CD8-positive, alpha-beta memory T cell (primary cell): ENCODE measurements around the gene SAMSN1. TPM values are rescaled to one million over a fixed set of nuclear protein-coding genes. Genes with fewer than 3 reads are reported as not detected.
A peak's percentile ranks its signal among the peaks of the same experiment; 100 is the strongest.

ENCODE experiments used
- CTCF ChIA-PET: fragments of 350-600 bp; sonication (Branson Sonifier 250); formaldehyde crosslinking; loops from one replicate; lab custom pipeline; 2021; ENCODE audit warnings: antibody characterized with exemption; lab: Charles Lee
- POLR2A ChIA-PET: fragments of 350-600 bp; sonication (Branson Sonifier 250); formaldehyde crosslinking; loops from one replicate; lab custom pipeline; 2021; ENCODE audit warnings: antibody characterized with exemption; lab: Charles Lee
- DNase-seq, 5 donors: peaks; one replicate each; pipeline versions ENCODE4 v3.0.0 to v3.0.0-alpha.2; 2020 to 2022; ENCODE audit warnings: mixed read lengths in 1 of 5
- H3K27ac ChIP-seq: one replicate; pipeline ENCODE4 v1.7.0; 2013; ENCODE audit warnings: low read depth, mild to moderate bottlenecking, low read length, moderate library complexity
- H3K27me3 ChIP-seq: 2 replicates; pipeline ENCODE4 v1.7.0; 2013; ENCODE audit warnings: low read length, mild to moderate bottlenecking; ENCODE audit not compliant: insufficient read depth, poor library complexity, severe bottlenecking
- H3K36me3 ChIP-seq: 2 replicates; pipeline ENCODE4 v1.7.0; 2013; ENCODE audit warnings: mild to moderate bottlenecking, low read length, moderate library complexity; ENCODE audit not compliant: insufficient read depth
- H3K4me1 ChIP-seq: 2 replicates; pipeline ENCODE4 v1.7.0; 2013; ENCODE audit warnings: mild to moderate bottlenecking, low read length, moderate library complexity; ENCODE audit not compliant: insufficient read depth
- H3K4me3 ChIP-seq: 2 replicates; pipeline ENCODE4 v1.7.0; 2013; ENCODE audit warnings: mild to moderate bottlenecking, low read length
- H3K9me3 ChIP-seq: 2 replicates; pipeline ENCODE4 v1.7.0; 2013; ENCODE audit warnings: mild to moderate bottlenecking, low read length
- H3K27ac Mint-ChIP-seq, 8 donors: one replicate each; pipeline ENCODE4 v1.8.0; 2020 to 2021; ENCODE audit warnings: mixed read lengths in 8 of 8, mild to moderate bottlenecking in 6 of 8, inconsistent platforms in 3 of 8, moderate library complexity in 3 of 8
- H3K27me3 Mint-ChIP-seq, 2 donors: one replicate each; pipeline ENCODE4 v1.8.0; 2020 to 2021; ENCODE audit warnings: mixed read lengths in 2 of 2, mild to moderate bottlenecking in 1 of 2, moderate library complexity in 1 of 2
- H3K36me3 Mint-ChIP-seq, 3 donors: one replicate each; pipeline ENCODE4 v1.8.0; 2020 to 2021; ENCODE audit warnings: mixed read lengths in 3 of 3, inconsistent platforms in 1 of 3, mild to moderate bottlenecking in 1 of 3
- H3K4me1 Mint-ChIP-seq, 3 donors: one replicate each; pipeline ENCODE4 v1.8.0; 2020 to 2021; ENCODE audit warnings: mixed read lengths in 3 of 3, inconsistent platforms in 1 of 3, mild to moderate bottlenecking in 1 of 3
- H3K4me3 Mint-ChIP-seq, 7 donors: one replicate each; pipeline ENCODE4 v1.8.0; 2020 to 2021; ENCODE audit warnings: mixed read lengths in 7 of 7, mild to moderate bottlenecking in 6 of 7, moderate library complexity in 4 of 7, inconsistent platforms in 2 of 7
- H3K9me3 Mint-ChIP-seq, 5 donors: one replicate each; pipeline ENCODE4 v1.8.0; 2020 to 2022; ENCODE audit warnings: mixed read lengths in 5 of 5, mild to moderate bottlenecking in 3 of 5, moderate library complexity in 2 of 5, inconsistent platforms in 1 of 5
- polyA plus RNA-seq: library from polyadenylated mRNA; unstranded; fragments of 300-500 nt; fragmentation: Illumina TruSeq; gene quantifications from one replicate; pipeline ENCODE4 v1.2.3, GENCODE V29; 2021
- total RNA-seq, 2 experiments: library from RNA; stranded (reverse); gene quantifications; one replicate each; pipeline ENCODE4 v1.2.3, GENCODE V29; 2021

SAMSN1 gene
- total and polyA plus RNA-seq, 3 experiments from 2014 or later: 34.1 to 83.2 (median 82.6) TPM

GRCh38 chr21:14527696-14528652, 18.1 kb downstream of the SAMSN1 start:
- CTCF ChIA-PET: interaction anchor here (1.0 to 1.5 kb wide), 3 partner anchors 9 to 210 kb away, joined by 3 to 5 read pairs (median 3); no protein-coding TSS in a partner anchor
- H3K27ac Mint-ChIP-seq: peak overlapping the region; percentile 47 to 87 (median 66)
- DNase-seq: no peak
- Histone ChIP-seq H3K4me3 (peak overlapping the region; percentile 18), H3K27me3 (no peaks in the 10 kb centered on the region), H3K4me1 (peaks cover 33% of the 10 kb centered on the region), H3K9me3 (no peaks in the 10 kb centered on the region), H3K36me3 (no peaks in the 10 kb centered on the region), H3K27ac (peak overlapping the region; percentile 36)
- no peaks in the 10 kb centered on the region for H3K27me3 Mint-ChIP-seq
- H3K9me3 Mint-ChIP-seq: no peaks in the 10 kb centered on the region
- H3K36me3 Mint-ChIP-seq: peaks cover 0 to 19% (median 0%) of the 10 kb centered on the region in 3 donors
- POLR2A ChIA-PET: no interaction called here
- H3K4me1 Mint-ChIP-seq: peaks cover 52 to 87% (median 86%) of the 10 kb centered on the region in 3 donors
- peak overlapping the region; percentile 44 to 82 (median 75) for H3K4me3 Mint-ChIP-seq

DNA sequence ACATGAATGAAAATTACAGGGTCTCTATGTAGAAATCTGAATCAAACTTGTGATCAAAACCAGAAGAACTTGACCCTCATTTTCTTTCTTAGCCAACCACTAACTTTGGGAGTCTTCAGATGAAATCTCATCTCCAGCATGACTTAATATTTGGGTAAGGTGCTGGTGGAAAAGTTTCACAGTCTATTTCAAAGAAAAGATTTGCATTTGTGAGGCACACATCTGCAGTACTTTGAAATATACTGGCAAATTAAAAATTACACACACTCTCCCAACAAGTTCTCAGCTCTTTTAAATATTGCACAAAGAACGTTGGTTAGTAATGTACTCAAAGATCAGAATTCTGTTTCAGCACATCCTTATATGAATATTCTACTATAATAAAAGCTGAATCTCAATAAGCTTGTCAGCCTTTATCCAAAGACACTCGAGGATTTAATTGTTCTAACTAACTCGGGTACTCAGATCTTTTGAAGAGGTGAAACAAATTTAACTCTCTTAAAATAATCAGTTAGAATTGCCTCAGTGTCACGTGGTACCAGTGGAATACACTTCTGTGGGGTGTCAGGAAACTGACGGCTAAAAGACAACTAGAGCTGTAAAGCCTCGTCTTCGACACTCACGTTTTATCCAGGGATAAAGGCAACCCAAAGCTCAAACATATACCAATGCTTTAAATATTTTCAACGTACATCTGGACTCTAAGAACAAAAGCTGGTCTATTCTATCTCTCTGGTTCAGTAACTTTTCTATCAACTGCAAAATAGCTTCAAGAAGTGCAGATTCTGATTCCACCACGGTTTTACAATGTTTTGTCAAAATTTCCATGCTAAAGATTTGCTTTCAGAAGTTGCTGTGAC, 19.0 kb downstream of the SAMSN1 start:
- Mint-ChIP-seq H3K4me3 (peak overlapping the region; percentile 44 to 82 (median 75)), H3K9me3 (no peaks in the 10 kb centered on the region), H3K27me3 (no peaks in the 10 kb centered on the region), H3K4me1 (peaks cover 54 to 88% (median 88%) of the 10 kb centered on the region in 3 donors), H3K36me3 (peaks cover 0 to 17% (median 0%) of the 10 kb centered on the region in 3 donors), H3K27ac (peak overlapping the region in 7 of 8 donors; percentile 47 to 87 (median 63))
- no peak for DNase-seq
- H3K27me3 ChIP-seq: no peaks in the 10 kb centered on the region
- POLR2A ChIA-PET: interaction anchor here (0.5 kb wide), 1 partner anchor 204 kb away, joined by 3 read pairs; no protein-coding TSS in a partner anchor
- no peaks in the 10 kb centered on the region for H3K36me3 ChIP-seq
- no peaks in the 10 kb centered on the region for H3K9me3 ChIP-seq
- peaks cover 32% of the 10 kb centered on the region for H3K4me1 ChIP-seq
- CTCF ChIA-PET: interaction anchor here (1.0 to 1.5 kb wide), 3 partner anchors 10 to 211 kb away, joined by 3 to 5 read pairs (median 3); no protein-coding TSS in a partner anchor
- H3K4me3 ChIP-seq: peak overlapping the region; percentile 18
- H3K27ac ChIP-seq: peak overlapping the region; percentile 36

DNA sequence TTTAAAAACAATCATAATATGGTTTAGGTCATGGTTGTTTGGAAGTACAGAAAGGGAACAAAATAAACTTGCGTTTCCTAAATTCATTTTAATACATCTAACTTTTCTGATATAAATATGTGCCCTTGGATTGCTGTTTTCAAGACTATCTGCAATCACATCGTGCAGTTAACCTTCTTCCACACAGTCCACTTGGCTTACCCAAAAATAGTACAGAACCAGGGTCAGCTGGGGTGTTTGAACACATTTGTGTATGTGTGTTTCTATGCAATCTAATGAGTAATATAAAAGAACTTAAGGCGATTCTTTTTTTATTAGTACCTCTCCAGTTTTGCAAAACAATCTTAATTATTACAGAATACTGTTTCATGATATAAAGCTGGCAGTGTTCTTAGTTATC, 19.9 kb downstream of the SAMSN1 start:
- Histone ChIP-seq H3K36me3 (no peaks in the 10 kb centered on the region), H3K27ac (peak overlapping the region; percentile 36), H3K4me3 (no peak overlapping the region), H3K9me3 (no peaks in the 10 kb centered on the region), H3K27me3 (no peaks in the 10 kb centered on the region), H3K4me1 (peaks cover 27% of the 10 kb centered on the region)
- Mint-ChIP-seq H3K4me1 (peaks cover 55 to 88% (median 88%) of the 10 kb centered on the region in 3 donors), H3K27me3 (peaks cover 0 to 2% of the 10 kb centered on the region in 2 donors), H3K4me3 (peak overlapping the region; percentile 44 to 82 (median 75)), H3K36me3 (peaks cover 0 to 19% (median 5%) of the 10 kb centered on the region in 3 donors), H3K27ac (peak overlapping the region in 6 of 8 donors; percentile 4 to 87 (median 62)), H3K9me3 (no peaks in the 10 kb centered on the region)
- ChIA-PET CTCF (interaction anchor here (1.5 kb wide), 1 partner anchor 212 kb away, joined by 5 read pairs; no protein-coding TSS in a partner anchor), POLR2A (no interaction called here)
- no peak for DNase-seq

- H3K4me1 Mint-ChIP-seq: peaks cover 46 to 78% (median 76%) of the 10 kb centered on the region in 3 donors
- no peak overlapping the region for H3K27ac ChIP-seq
- peaks cover 0 to 29% (median 9%) of the 10 kb centered on the region in 3 donors for H3K36me3 Mint-ChIP-seq
Measured at GRCh38 chr21:14523234-14523633, 22.9 kb downstream of the SAMSN1 start.

DNA sequence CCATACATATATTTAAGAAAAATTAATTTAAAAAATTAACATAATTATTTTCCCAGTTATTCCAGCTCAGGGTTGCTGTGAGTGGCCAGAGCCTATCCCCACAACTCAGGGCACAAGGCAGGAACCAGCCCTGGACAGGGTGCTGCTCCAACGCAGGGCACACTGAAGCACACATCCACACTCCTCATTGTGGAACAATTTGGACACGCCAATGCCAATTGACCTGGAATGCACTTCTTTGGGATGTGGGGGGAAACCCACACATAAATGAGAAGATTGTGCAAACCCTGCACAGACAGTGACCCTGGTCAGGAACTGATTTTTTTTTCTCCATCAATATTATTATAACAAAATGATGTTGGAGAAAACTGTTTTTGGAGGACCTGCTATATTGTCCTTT, 23.4 kb downstream of the SAMSN1 start:
- Histone ChIP-seq H3K36me3 (no peaks in the 10 kb centered on the region), H3K4me1 (peaks cover 27% of the 10 kb centered on the region), H3K27ac (no peak overlapping the region), H3K4me3 (no peak overlapping the region), H3K27me3 (no peaks in the 10 kb centered on the region), H3K9me3 (no peaks in the 10 kb centered on the region)
- Mint-ChIP-seq H3K36me3 (peaks cover 0 to 34% (median 14%) of the 10 kb centered on the region in 3 donors), H3K27ac (peak overlapping the region in 2 of 8 donors; percentile 43 to 88), H3K4me1 (peaks cover 48 to 78% (median 76%) of the 10 kb centered on the region in 3 donors), H3K27me3 (peaks cover 0 to 2% of the 10 kb centered on the region in 2 donors), H3K9me3 (no peaks in the 10 kb centered on the region), H3K4me3 (peak overlapping the region in 4 of 7 donors; percentile 32 to 86 (median 55))
- ChIA-PET CTCF (interaction anchor here (0.9 kb wide), 1 partner anchor 206 kb away, joined by 3 read pairs; no protein-coding TSS in a partner anchor), POLR2A (no interaction called here)
- no peak for DNase-seq

More at GRCh38 chr21:14523234-14523633, 22.9 kb downstream of the SAMSN1 start:
- DNase-seq: peak in 2 of 5 donors; percentile 15 to 21
- Mint-ChIP-seq H3K27ac (peak overlapping the region in 6 of 8 donors; percentile 43 to 88 (median 54)), H3K4me3 (peak overlapping the region; percentile 27 to 86 (median 73)), H3K9me3 (no peaks in the 10 kb centered on the region), H3K27me3 (peaks cover 0 to 2% of the 10 kb centered on the region in 2 donors)
- H3K9me3 ChIP-seq: no peaks in the 10 kb centered on the region
- ChIA-PET CTCF (interaction anchor here (0.9 kb wide), 1 partner anchor 205 kb away, joined by 3 read pairs; no protein-coding TSS in a partner anchor), POLR2A (no interaction called here)
- H3K4me1 ChIP-seq: peaks cover 27% of the 10 kb centered on the region
- H3K4me3 ChIP-seq: peak overlapping the region; percentile 13
- H3K27me3 ChIP-seq: no peaks in the 10 kb centered on the region
- H3K36me3 ChIP-seq: no peaks in the 10 kb centered on the region

- DNase-seq: no peak
- Histone ChIP-seq H3K27ac (no peak overlapping the region), H3K36me3 (peaks cover 5% of the 10 kb centered on the region), H3K4me1 (peaks cover 17% of the 10 kb centered on the region), H3K27me3 (no peaks in the 10 kb centered on the region), H3K9me3 (no peaks in the 10 kb centered on the region), H3K4me3 (no peak overlapping the region)
- Mint-ChIP-seq H3K36me3 (peaks cover 3 to 53% (median 30%) of the 10 kb centered on the region in 3 donors), H3K27me3 (peaks cover 0 to 2% of the 10 kb centered on the region in 2 donors), H3K4me1 (peaks cover 38 to 68% (median 67%) of the 10 kb centered on the region in 3 donors), H3K9me3 (no peaks in the 10 kb centered on the region), H3K27ac (peak overlapping the region in 2 of 8 donors; percentile 14 to 68), H3K4me3 (peak overlapping the region in 4 of 7 donors; percentile 19 to 41 (median 32))
- POLR2A ChIA-PET: no interaction called here
- CTCF ChIA-PET: no interaction called here
Measured at GRCh38 chr21:14520535-14520934, 25.6 kb downstream of the SAMSN1 start.

- peaks cover 10% of the 10 kb centered on the region for H3K4me1 ChIP-seq
- Mint-ChIP-seq H3K9me3 (no peaks in the 10 kb centered on the region), H3K36me3 (peaks cover 3 to 68% (median 35%) of the 10 kb centered on the region in 3 donors), H3K4me3 (no peak overlapping the region), H3K27me3 (peaks cover 0 to 2% of the 10 kb centered on the region in 2 donors), H3K4me1 (peaks cover 36 to 63% (median 61%) of the 10 kb centered on the region in 3 donors), H3K27ac (no peak overlapping the region)
- no peak overlapping the region for H3K4me3 ChIP-seq
- H3K27me3 ChIP-seq: no peaks in the 10 kb centered on the region
- H3K9me3 ChIP-seq: no peaks in the 10 kb centered on the region
- ChIA-PET CTCF (no interaction called here), POLR2A (no interaction called here)
- no peak overlapping the region for H3K27ac ChIP-seq
- no peak for DNase-seq
- H3K36me3 ChIP-seq: peaks cover 5% of the 10 kb centered on the region
Measured at GRCh38 chr21:14519000-14519399, 27.1 kb downstream of the SAMSN1 start.
